Glomerular visceral epithelial cell (primary cell): ENCODE results near the gene PYGB.

Experiments
- DNase-seq: peaks from one replicate; pipeline ENCODE4 v3.0.0-alpha.2; 2016; ENCODE audit errors: extremely low spot score

Gene PYGB

GRCh38 chr20:25271486-25272222 lies 23.8 kb downstream of the PYGB start:
- no peak for DNase-seq

- no peak for DNase-seq
These were observed 24.5 kb downstream of the PYGB start for GRCh38 chr20:25272223-25273000.

- no peak for DNase-seq
These were observed 25.2 kb downstream of the PYGB start for GRCh38 chr20:25273046-25273445.

DNA sequence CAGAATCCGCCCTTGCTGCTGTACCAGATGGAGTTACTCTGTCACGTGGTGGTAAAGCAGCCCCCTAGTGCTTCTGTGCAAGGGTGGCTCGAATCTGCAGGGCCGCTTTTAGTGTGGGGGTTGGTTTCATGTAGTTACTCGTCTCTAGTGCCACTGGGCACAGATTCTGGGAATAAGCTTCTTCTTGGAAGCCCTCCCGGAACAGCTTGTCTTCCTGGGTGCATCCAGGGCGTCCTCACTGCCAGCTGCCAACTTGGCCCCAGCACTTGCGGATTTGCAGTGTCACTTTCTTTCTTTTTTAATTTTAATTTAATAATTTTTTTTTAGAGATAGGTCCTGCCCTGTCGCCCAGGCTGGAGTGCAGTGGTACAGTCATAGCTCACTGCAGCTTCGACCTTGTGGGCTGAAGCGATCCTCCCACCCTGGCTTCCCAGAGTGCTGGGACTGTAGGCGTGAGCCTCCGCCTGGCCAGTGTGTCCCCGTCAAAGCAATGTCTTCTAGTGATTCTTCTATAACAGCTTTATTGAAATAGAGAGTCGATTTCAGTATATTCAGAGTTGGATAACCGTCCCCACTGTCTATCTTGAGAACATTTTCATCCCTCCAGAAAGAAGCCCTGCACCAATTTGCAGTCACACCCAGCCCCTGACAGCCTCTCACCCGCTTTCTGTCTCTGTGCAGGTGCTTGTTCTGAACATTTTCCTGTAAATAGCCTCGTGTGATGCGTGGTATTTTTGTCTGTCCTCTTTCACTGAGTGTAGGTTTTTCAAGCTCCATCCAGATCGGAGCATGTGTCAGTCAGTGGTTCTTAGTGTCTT lies 25.9 kb downstream of the PYGB start:
- no peak for DNase-seq

GRCh38 chr20:25274481-25274880 lies 26.6 kb downstream of the PYGB start:
- DNase-seq, result no peak

- no peak for DNase-seq
These were observed 27.3 kb downstream of the PYGB start for GRCh38 chr20:25274891-25275812.

DNA sequence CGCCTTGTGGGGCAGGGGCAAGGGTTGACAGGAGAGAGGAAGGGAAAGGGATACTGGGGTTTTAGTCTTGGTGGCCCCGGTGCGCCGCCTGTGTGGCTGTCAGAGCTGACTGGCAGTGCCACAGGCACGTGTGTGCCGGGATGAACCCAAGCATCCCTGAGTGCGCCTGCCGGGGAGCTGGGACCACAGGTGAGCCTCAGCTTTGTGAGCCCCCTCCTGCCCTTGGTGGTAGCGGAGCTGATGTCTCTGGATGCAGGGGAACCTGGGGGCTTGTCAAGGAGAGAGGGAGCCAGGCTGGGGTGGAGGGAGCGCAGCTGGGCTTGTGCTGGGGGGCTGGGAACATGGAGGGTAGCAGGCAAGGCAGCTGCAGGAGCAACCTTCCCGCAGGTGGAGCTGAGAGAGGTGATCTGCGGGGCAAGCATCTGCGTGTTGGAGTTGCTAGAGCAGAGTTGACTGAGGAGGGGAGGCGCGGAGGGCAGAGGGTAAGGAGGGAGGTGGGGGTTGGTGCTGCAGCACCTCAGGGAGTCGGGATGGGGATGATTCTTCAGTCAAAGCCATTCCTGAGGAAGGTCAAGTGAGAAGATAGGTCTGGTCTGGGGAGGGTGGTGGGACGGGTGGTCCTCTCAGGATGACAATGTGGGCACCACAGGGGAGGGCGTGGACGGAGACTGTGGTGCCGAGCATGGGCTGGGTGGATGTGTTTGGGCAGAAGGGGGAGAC lies 28.1 kb downstream of the PYGB start:
- no peak for DNase-seq

- DNase-seq, result no peak
These were observed 28.7 kb downstream of the PYGB start for GRCh38 chr20:25276533-25277050.

- DNase-seq, result no peak
These were observed 29.3 kb downstream of the PYGB start for GRCh38 chr20:25277051-25277801.

DNA sequence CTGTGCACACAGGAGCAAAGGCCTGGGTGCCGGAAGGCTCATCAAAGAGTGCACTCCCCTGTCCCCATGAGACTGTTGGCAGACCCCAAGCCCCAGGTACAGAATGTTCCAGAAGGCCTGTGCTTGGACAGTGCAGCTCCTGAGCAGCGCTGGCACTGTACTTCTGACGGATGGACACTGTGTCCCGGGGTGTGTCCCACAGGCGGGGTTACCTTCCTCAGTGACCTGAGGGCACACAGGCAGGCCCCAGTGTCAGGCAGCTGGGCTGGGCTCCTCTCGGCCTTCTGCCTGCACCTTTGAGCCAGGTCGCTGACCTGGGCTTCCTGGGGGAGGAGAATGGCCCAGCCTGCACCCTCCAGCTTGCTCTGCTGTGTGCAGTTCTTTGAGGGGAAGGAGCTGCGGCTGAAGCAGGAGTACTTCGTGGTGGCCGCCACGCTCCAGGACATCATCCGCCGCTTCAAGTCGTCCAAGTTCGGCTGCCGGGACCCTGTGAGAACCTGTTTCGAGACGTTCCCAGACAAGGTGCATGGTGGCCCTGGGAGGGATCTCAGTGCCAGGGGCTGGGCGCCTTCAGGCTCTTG lies 30.1 kb downstream of the PYGB start:
- no peak for DNase-seq

GRCh38 chr20:25278636-25279361 lies 30.9 kb downstream of the PYGB start:
- no peak for DNase-seq

DNA sequence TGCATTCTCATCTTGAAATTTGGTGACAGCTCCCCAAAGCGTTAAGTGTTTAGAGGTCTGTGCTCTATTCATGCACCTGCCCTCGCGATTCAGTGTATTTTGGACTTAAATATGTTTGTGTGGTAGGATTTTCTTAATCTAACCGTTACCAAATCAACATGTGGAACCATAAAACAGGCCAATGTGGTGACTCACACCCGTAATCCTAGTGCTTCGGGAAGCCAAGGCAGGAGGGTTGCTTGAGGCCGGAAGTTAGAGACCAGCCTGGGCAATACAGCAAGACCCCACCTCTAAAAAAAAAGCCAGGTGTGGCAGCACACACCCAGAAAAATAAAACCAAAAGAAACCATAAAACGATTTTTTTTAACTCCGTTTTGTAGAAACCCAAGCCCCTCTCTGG lies 31.5 kb downstream of the PYGB start:
- DNase-seq, result no peak

GRCh38 chr20:25280051-25280573 lies 32.2 kb downstream of the PYGB start:
- no peak for DNase-seq

DNA sequence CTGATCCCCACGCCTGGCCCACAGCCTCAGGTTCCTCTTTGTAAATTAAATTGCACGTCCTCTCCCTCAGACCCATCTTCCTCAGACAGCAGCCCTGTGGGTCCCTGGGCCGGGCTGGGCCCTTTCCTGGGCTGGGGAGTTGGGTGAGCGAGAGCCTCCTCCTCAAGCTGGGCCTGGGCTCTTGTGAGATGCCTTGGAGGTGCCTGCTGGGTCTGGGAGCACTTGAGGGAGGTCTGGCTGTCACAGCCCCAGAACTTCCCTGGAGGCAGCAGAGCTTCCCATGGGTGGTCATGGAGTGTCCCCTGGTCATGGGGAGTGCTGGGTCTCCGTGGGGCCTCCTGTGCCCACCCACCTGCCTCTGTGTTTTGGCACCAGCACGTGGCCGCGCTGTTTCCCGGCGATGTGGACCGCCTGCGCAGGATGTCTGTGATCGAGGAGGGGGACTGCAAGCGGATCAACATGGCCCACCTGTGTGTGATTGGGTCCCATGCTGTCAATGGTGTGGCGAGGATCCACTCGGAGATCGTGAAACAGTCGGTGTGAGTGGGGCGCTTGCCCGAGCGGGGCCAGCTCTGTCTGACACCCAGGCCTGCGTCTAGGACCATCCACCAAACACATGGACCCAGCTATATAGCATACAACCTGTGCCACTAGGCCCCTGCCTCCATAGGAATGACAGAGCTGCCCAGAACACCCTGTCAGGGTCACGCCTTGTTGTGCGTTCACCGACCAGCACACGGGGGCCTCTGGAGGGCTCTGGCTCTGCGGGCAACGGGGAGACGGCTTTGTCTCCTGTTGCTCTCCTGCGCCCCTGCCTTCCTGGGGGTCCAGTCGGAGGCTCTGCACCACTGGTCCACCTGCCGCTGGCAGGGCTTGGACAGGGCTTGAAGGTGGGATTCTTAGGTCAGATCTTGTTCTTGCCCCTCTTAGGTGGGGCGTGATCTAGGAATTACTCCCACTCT lies 33.0 kb downstream of the PYGB start:
- DNase-seq, result no peak

- no peak for DNase-seq
These were observed 33.7 kb downstream of the PYGB start for GRCh38 chr20:25281541-25281991.

DNA sequence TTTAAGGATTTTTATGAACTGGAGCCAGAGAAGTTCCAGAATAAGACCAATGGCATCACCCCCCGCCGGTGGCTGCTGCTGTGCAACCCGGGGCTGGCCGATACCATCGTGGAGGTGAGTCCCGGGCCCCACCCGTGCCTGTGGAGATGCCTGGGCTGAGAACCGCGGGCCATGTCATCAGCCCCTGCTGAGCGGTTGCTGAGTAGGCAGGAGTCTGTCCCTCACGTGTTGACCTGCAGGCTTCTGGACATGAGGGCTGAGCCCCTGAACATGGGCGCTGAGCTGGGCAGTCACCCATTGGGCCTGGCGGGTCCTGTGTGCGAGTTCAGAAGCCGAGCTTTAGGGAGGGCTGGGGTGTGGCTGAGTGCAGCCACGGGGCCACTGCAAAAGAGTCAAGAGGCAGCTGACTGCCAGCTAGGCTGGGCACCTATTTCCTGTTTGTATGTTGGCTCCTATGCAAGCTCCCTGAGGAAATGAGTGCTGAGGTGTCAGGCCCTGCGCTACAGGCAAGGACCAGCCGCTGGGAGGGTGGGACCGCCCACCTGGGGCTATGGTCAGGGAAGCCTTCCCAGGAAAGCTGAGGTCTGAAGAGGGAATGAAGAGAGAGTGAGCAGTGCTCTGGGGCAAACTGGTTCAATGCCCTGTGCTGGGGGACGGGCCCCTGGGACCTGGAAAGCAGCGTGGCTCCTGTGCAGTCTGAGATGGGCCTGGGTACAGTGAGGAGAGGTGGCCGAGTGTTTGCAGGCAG lies 34.3 kb downstream of the PYGB start:
- no peak for DNase-seq
